GM10248 (cell line): ENCODE data around the gene SYAP1.

Experiments
- CTCF ChIA-PET: fragments of 300-600 bp; sonication (Branson Sonifier 250); formaldehyde crosslinking; extraction: SDS; loops from one replicate; lab custom pipeline; 2021; ENCODE audit warnings: antibody characterized with exemption; lab: Yijun Ruan, JAX
- POLR2A ChIA-PET: fragments of 350-650 bp; sonication (Branson Sonifier 250); formaldehyde crosslinking; extraction: SDS; loops from one replicate; lab custom pipeline; 2020; ENCODE audit warnings: antibody characterized with exemption; lab: Yijun Ruan, JAX
- DNase-seq: peaks from one replicate; pipeline ENCODE4 v3.0.0; 2012; ENCODE audit errors: extremely low spot score
- TF ChIP-seq, protein P1 (sequence below): IDR thresholded peaks from 2 replicates; pipeline ENCODE4 v1.5.1; 2012; ENCODE audit warnings: mild to moderate bottlenecking, low read depth; ENCODE audit errors: extremely low read depth, missing control alignments, control extremely low read depth

SYAP1 gene

GRCh38 chrX:16814597-16814996 lies 95.2 kb downstream of the SYAP1 start:
- POLR2A ChIA-PET: no interaction called here
- DNase-seq: no peak
- CTCF ChIA-PET: interaction anchor here (0.7 kb wide), 1 partner anchor 11 kb away, joined by 3 read pairs; no protein-coding TSS in a partner anchor
- TF ChIP-seq, protein P1, sequence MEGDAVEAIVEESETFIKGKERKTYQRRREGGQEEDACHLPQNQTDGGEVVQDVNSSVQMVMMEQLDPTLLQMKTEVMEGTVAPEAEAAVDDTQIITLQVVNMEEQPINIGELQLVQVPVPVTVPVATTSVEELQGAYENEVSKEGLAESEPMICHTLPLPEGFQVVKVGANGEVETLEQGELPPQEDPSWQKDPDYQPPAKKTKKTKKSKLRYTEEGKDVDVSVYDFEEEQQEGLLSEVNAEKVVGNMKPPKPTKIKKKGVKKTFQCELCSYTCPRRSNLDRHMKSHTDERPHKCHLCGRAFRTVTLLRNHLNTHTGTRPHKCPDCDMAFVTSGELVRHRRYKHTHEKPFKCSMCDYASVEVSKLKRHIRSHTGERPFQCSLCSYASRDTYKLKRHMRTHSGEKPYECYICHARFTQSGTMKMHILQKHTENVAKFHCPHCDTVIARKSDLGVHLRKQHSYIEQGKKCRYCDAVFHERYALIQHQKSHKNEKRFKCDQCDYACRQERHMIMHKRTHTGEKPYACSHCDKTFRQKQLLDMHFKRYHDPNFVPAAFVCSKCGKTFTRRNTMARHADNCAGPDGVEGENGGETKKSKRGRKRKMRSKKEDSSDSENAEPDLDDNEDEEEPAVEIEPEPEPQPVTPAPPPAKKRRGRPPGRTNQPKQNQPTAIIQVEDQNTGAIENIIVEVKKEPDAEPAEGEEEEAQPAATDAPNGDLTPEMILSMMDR: no peak
